K562 (cell line): ENCODE measurements around the gene RPL38. TPM values are rescaled to one million over a fixed set of nuclear protein-coding genes. Genes with fewer than 3 reads are reported as not detected.

Experiments
- ATAC-seq: fragments of 200-7000 bp; cut with Tn5 transposase; 3 replicates; pipeline ENCODE4 v1.9.1; 2020; ENCODE audit warnings: moderate library complexity
- BruUV-seq: library from RNA; stranded (reverse); fragments of 400-500 nt; replicated peaks from 2 replicates; lab custom pipeline; 2021; lab: Mats Ljungman, UMichigan
- CTCF ChIA-PET: fragments of 300-600 bp; formaldehyde crosslinking; extraction: SDS; loops from one replicate; lab custom pipeline; 2021; ENCODE audit warnings: low intra/inter-chr PET ratio; lab: Yijun Ruan, JAX
- POLR2A ChIA-PET: fragments of 300-600, 350-650 bp; sonication (Branson Sonifier 250); formaldehyde crosslinking; extraction: SDS; loops from one replicate; lab custom pipeline; 2021; ENCODE audit warnings: antibody characterized with exemption, inconsistent platforms; lab: Yijun Ruan, JAX
- DNase-seq, 4 experiments: peaks; one replicate each; pipeline versions ENCODE4 v3.0.0 to v3.0.0-alpha.2; 2011 to 2018; ENCODE audit warnings: low spot score in 3 of 4, mixed read lengths in 3 of 4; ENCODE audit errors: extremely low read depth in 1 of 4
- FAIRE-seq: peaks from 2 replicates; lab custom pipeline; 2011; peaks lifted over from hg19 to GRCh38; lab: Jason Lieb, UNC
- H2AFZ ChIP-seq: 2 replicates; pipeline ENCODE4 v1.6.0; 2011; ENCODE audit warnings: low read depth, low read length, control low read depth, inconsistent platforms
- H3K27ac ChIP-seq: fragments of 200-600 bp; 3 replicates; pipeline ENCODE4 v1.8.0; 2011; ENCODE audit warnings: low read depth, mild to moderate bottlenecking, control low read depth, inconsistent platforms, low read length, moderate library complexity, mixed read lengths; ENCODE audit errors: extremely low read depth
- H3K27me3 ChIP-seq, 2 experiments: fragments of 300-600 bp in 1 of 2; 2 replicates in 1 of 2; 3 replicates in 1 of 2; pipeline versions ENCODE4 v1.6.0 to v1.8.0; 2011; ENCODE audit warnings: inconsistent platforms in 2 of 2, low read length in 2 of 2, mild to moderate bottlenecking in 1 of 2, mixed read lengths in 1 of 2, moderate library complexity in 1 of 2; ENCODE audit not compliant: control insufficient read depth in 2 of 2, insufficient read depth in 2 of 2
- H3K36me3 ChIP-seq: fragments of 300-600 bp; 3 replicates; pipeline ENCODE4 v1.8.0; 2011; ENCODE audit warnings: mild to moderate bottlenecking, low read length, inconsistent platforms; ENCODE audit not compliant: control insufficient read depth, insufficient read depth
- H3K4me1 ChIP-seq, 2 experiments: fragments of 200-600 bp in 1 of 2; replicated peaks in 1 of 2; 2 replicates in 1 of 2; 3 replicates in 1 of 2; pipeline versions ENCODE4 v1.5.1 to v1.8.0; 2011; ENCODE audit warnings: inconsistent platforms in 2 of 2, low read length in 2 of 2, mild to moderate bottlenecking in 1 of 2, mixed read lengths in 1 of 2, moderate library complexity in 1 of 2; ENCODE audit not compliant: control insufficient read depth in 2 of 2, insufficient read depth in 2 of 2
- H3K4me2 ChIP-seq: 2 replicates; pipeline ENCODE4 v1.6.1; 2011; ENCODE audit warnings: low read length, control low read depth, inconsistent platforms, mixed read lengths; ENCODE audit not compliant: insufficient read depth
- H3K4me3 ChIP-seq: fragments of 200-600 bp; sonication (generic), shearing (Covaris generic); 2 replicates; pipeline ENCODE4 v1.5.1; 2016; ENCODE audit warnings: control low read depth, inconsistent platforms
- H3K79me2 ChIP-seq: fragments of 200-600 bp; 3 replicates; pipeline ENCODE4 v1.8.0; 2011; ENCODE audit warnings: low read length, inconsistent platforms; ENCODE audit not compliant: control insufficient read depth, insufficient read depth
- H3K9ac ChIP-seq, 2 experiments: 2 replicates each; pipeline versions ENCODE4 v1.6.0 to v1.6.1; 2011; ENCODE audit warnings: low read depth in 2 of 2, low read length in 2 of 2, control low read depth in 1 of 2, inconsistent platforms in 1 of 2, mild to moderate bottlenecking in 1 of 2, mixed read lengths in 1 of 2; ENCODE audit not compliant: insufficient read depth in 1 of 2
- H3K9me1 ChIP-seq: one replicate; pipeline ENCODE4 v1.6.0; 2011; ENCODE audit warnings: inconsistent platforms, mild to moderate bottlenecking, low read length, moderate library complexity; ENCODE audit not compliant: control insufficient read depth, insufficient read depth
- H3K9me3 ChIP-seq: replicated peaks from 2 replicates; pipeline ENCODE4 v1.5.1; 2011; ENCODE audit warnings: low read depth, low read length, inconsistent platforms; ENCODE audit not compliant: control insufficient read depth, insufficient read depth
- H4K20me1 ChIP-seq: replicated peaks from 2 replicates; pipeline ENCODE4 v1.6.1; 2011; ENCODE audit warnings: low read length, inconsistent platforms, mixed read lengths; ENCODE audit not compliant: control insufficient read depth, insufficient read depth
- MAX ChIP-seq: sonication (generic); formaldehyde crosslinking; IDR thresholded peaks from 2 replicates; pipeline ENCODE4 v1.9.0; 2022; ENCODE audit warnings: mild to moderate bottlenecking, missing genetic modification reagents
- MCM2 ChIP-seq: fragments of 450-650 bp; IDR thresholded peaks from 2 replicates; pipeline ENCODE4 v1.6.1; 2017; ENCODE audit warnings: low read depth, mild to moderate bottlenecking
- RAD21 ChIP-seq, 2 experiments: fragments of 250-450 bp in 1 of 2; fragments of 450-650 bp in 1 of 2; sonication (Bioruptor Pico) in 1 of 2; formaldehyde crosslinking in 1 of 2; IDR thresholded peaks in 1 of 2; conservative IDR thresholded peaks in 1 of 2; 2 replicates each; pipeline versions ENCODE4 v1.4.0 to v1.8.0; 2020 to 2022; ENCODE audit warnings: mild to moderate bottlenecking in 2 of 2, moderate library complexity in 1 of 2
- WGBS: fragments of 100-300 bp; shearing (Covaris generic); methylation state at CpG from one replicate; pipeline ENCODE4 v1.1.6; 2016; ENCODE audit warnings: low coverage, mixed read lengths; ENCODE audit not compliant: insufficient coverage; ENCODE audit errors: missing lambda C conversion rate; 5-methylcytosine and 5-hydroxymethylcytosine counted together
- in situ Hi-C: fragments of 300-500 bp; cut with MboI; formaldehyde crosslinking; loops from 4 replicates; pipeline ENCODE4 v1.15.0; 2018; ENCODE audit warnings: inconsistent platforms, mixed read lengths
- intact Hi-C: fragments of 100-400 bp; cut with micrococcal nuclease; formaldehyde crosslinking; loops from 2 replicates; pipeline ENCODE4 v1.14.2; 2022
- polyA plus RNA-seq, 8 experiments: library from polyadenylated mRNA; depleted of rRNA in 4 of 8; stranded (reverse) in 5 of 8; unstranded in 3 of 8; fragments of >200 nt; fragmentation: Nextera tagmentation in 2 of 8; fragmentation: Illumina TruSeq in 1 of 8; extraction: Ambion mirVana in 2 of 8; extraction: Trizol in 1 of 8; gene quantifications; 2 replicates each; pipeline versions ENCODE4 v1.2.1 to v1.2.3, GENCODE V29; 2011 to 2014; ENCODE audit warnings: inconsistent platforms in 1 of 8, missing spikeins in 1 of 8
- total RNA-seq, 7 experiments: library from RNA; depleted of rRNA in 6 of 7; stranded (reverse); fragments of >200 nt in 6 of 7; fragmentation: Illumina TruSeq in 2 of 7; extraction: Trizol in 2 of 7; gene quantifications; 2 replicates each; pipeline versions ENCODE4 v1.2.1 to v1.2.3, GENCODE V29; 2011 to 2021; ENCODE audit warnings: low replicate concordance in 1 of 7
- TF ChIP-seq, protein P1 (sequence below): sonication (generic); formaldehyde crosslinking; IDR thresholded peaks from 2 replicates; pipeline ENCODE4 v1.8.0; 2022; ENCODE audit warnings: missing genetic modification reagents, mild to moderate bottlenecking, moderate library complexity, borderline replicate concordance

The RPL38 gene
- total and polyA plus RNA-seq, 9 of the 15 experiments (the other 6 are each of a cell fraction or from before 2014, with no cell fraction given): 1,224 to 3,864 (median 1,939) TPM

GRCh38 chr17:74217037-74217730, 13.7 kb downstream of the RPL38 start:
- Histone ChIP-seq H3K4me3 (no peak overlapping the region), H3K4me2 (no peak overlapping the region), H3K27ac (no peak overlapping the region), H3K9me3 (no peaks in the 10 kb centered on the region), H3K9ac (peak overlapping the region in 1 of 2 experiments; percentile 33; a peak in 1 of 4 replicates), H2AFZ (no peak overlapping the region), H3K79me2 (no peaks in the 10 kb centered on the region), H4K20me1 (peaks cover 4% of the 10 kb centered on the region; the same call in 1 of the 2 replicates), H3K9me1 (no peaks in the 10 kb centered on the region), H3K36me3 (no peaks in the 10 kb centered on the region), H3K27me3 (no peaks in the 10 kb centered on the region), H3K4me1 (peaks cover 15 to 26% of the 10 kb centered on the region in 2 experiments)
- no peak for ATAC-seq
- DNase-seq: no peak
- TF ChIP-seq MAX (CRISPR knock-in tag) (peak; percentile 48; the same call in 1 of the 2 replicates), RAD21 (CRISPR knock-in tag; conservative IDR thresholded peaks at IDR 0.05 in 1 of 2, IDR thresholded peaks at IDR 0.05 in 1 of 2) (peak in 1 of 2 experiments; percentile 19; a peak in 1 of 4 replicates), MCM2 (no peak)
- TF ChIP-seq, protein P1, sequence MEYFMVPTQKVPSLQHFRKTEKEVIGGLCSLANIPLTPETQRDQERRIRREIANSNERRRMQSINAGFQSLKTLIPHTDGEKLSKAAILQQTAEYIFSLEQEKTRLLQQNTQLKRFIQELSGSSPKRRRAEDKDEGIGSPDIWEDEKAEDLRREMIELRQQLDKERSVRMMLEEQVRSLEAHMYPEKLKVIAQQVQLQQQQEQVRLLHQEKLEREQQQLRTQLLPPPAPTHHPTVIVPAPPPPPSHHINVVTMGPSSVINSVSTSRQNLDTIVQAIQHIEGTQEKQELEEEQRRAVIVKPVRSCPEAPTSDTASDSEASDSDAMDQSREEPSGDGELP (CRISPR knock-in tag): peak; percentile 24; the same call in 1 of the 2 replicates
- ChIA-PET CTCF (no interaction called here), POLR2A (interaction anchor here (0.5 to 1.2 kb wide), 3 partner anchors 9 to 116 kb away, joined by 4 to 5 read pairs (median 5); no protein-coding TSS in a partner anchor)
- intact Hi-C loops: no loop called here
- in situ Hi-C loops: loop anchor here (5.0 kb wide), 1 partner anchor 65 kb away; no protein-coding TSS in a partner anchor
- BruUV-seq: no TSS peak
- 53% methylated on average over 12 of the region's 13 CpGs for WGBS
- no peak for FAIRE-seq
